ENCODE data around the gene SEMA6D.

SEMA6D gene

DNA sequence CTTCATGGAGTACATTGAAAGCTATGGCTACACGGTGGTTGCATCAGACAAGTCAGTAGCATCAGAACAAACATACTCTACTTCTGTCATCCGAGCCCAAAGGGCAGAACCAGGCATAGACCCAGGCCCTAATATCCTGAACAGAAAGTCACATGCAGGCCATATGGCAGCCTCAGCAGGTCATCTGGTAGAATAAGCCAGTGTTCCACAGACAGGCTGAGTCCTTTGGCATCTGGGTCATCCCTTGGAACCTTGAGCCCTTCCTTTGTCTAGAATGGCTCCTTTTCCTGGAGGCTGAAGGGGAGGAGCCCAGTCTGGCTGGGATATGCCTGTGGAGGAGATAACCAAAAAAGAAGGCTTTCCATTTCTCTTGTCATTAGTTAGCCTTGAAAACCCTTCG, 29.2 kb downstream of the SEMA6D start:
- DNase-seq: no peak

DNA sequence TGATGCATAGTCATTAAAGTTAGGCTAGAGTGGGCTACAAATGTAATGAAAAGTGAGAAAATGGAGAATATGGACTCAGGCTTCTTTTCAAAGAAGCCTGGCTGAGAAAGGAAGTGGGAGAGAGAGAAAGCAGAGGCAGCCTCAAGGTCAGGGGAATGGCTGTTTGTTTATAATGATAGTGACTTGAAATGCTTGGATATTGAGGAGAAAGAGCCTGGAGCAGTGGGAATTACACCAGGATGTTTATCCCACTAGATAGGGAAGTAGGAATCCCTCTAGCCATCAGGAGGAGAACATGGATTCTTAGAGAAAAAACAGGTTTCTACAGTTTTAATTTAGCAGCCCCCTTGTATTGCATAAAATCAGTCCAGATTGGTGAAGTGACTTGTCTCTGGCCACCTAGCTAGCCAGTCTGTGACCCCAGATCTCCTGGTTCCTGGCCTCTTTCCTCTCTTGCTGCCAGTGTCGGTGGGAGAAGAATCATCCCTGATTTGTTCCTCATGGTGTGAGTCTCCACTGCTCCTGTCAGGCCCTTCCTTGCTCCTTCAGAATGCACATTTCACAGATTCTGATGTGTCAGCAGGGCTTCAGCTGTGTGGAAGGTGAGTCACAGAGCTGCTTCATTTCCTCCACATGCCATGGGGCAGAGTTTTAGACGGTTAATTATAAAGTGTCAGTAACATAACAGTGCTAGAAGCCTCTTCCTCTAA, 32.9 kb downstream of the SEMA6D start:
- no peak for DNase-seq

DNA sequence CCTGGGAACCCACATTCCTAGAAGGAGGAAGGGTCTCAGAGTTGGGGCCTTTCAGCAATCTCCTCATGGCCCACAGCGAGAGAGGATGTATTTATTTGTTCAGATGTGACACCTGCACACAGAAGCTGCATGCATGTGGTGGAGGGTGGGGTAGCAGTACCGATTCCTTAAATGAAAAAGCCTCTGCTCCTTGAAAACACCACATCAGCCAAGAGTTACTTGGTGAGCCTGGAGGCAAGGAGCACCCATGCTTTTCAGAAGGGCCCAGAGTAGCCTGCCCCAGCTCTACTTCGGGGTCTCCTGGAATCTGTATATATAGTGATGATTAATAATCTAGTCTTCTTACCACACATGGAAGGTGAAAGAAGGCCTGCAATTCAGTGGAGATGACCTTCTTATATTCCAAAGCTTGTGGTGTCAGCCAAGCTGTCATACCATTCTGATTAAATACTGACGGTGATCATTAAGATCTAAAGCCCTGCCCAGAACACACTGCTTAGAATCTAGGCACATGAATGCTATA, 33.5 kb downstream of the SEMA6D start:
- DNase-seq: no peak

DNA sequence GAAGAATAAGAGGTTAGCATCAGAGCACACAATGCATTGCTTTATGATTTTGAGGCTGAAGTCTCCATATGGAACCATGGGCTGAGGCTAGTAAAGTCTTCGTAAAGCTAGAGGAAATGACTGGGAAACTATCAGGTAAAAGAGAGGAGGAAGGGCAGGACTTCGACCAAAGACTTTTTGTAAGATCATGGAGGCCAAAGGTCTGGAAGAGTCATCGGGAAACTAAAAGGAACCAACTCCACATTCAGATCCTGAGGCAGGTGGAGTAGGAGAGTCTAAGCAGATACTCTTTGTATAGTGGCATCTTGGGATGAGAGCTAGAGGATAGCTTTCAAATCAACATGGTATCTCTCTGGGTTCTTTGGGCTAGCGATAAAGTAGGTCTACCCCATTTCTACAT, 36.3 kb downstream of the SEMA6D start:
- DNase-seq: no peak

DNA sequence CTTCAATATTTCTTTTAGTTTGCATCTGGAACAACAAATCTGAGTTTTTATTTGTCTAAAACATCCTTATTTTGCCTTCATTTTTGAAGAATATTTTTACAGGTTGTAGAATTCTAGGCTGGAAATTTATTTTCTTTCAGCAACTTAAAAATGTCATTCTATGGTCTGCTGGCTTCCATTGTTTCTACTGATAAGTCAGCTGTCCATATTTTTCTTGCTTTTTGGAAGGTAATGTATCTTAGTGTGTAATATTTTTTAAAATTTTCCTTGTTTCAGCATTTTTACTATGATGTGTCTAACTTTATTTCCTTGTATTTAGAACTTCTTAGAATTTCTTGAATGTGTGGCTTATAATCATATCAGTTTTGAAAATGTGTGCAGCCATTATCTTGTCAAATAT, 37.0 kb downstream of the SEMA6D start:
- DNase-seq: no peak

DNA sequence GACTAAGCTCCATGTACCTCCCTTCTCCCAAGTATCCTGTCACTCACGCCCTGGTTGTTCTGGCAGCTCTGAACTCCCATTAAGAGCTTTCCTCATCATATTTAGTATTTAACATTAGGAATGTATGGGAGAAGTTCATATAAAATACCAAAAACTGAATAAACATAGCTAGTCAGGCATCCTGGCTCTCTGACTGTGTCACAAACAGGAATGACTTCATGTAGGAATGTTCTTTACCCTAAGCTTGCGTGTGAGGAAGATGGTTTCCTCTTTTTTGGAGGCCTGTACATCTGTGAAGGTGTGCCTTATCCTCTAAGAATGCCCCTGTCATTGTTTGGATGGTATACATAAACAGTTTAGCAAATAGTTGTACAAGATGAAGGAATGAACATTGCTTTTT, 38.6 kb downstream of the SEMA6D start:
- no peak for DNase-seq

DNA sequence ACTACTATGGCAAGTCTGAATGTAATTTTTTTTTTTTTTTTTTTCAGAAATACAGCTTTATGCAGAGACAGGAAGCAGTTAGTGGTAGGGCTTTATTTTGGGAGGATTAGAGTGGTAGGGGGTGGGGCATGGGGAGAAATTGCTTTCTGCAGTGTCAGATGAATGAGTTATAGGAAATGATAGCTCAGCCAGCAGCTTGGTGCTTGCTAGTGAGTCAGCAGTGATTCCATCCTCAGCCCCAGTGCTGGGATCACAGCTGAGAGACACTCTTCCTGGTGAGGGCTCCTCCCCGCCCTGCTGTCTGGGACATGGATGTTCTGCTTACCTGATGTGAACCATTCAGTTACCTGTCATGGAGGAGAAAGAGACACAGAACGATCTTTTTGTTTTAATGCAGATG, 39.6 kb downstream of the SEMA6D start:
- DNase-seq: no peak

DNA sequence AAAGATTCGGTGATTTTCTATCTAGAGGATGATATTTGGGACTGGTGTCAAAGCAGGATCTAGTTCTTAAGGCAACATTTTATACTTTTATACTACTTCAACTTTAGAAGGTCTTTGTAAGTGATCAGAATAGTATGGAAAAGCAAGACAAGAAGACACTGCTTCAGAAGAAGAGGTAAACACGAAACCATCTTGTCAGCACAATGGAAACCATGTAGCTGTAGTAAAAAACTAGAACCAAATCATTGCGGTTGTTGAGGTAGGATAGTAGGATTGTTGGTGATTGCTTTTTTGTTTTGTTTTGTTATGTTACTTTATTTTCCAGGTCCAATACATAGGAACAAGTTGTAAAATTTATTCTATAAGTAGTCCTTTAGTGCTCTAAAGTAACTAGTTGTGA, 40.0 kb downstream of the SEMA6D start:
- no peak for DNase-seq

DNA sequence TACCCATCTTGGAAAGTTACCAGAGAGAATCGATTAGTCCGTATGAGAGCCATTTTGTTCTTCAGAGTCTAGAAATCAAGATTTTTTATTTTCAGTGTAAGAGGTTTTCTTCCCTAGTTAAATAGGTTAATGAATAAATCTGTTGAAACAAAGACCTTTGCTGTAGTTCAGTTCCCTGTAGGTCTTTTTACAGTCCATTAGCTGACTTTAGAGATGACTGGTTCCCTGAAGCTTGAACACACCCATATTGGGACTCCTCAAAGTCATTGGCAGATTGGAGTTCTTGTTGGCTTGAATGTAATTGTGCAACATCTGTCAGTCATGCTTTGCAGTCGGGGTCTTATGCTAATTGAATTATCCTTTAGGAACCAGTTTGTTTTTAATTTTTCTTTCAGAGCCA, 45.3 kb downstream of the SEMA6D start:
- no peak for DNase-seq

DNA sequence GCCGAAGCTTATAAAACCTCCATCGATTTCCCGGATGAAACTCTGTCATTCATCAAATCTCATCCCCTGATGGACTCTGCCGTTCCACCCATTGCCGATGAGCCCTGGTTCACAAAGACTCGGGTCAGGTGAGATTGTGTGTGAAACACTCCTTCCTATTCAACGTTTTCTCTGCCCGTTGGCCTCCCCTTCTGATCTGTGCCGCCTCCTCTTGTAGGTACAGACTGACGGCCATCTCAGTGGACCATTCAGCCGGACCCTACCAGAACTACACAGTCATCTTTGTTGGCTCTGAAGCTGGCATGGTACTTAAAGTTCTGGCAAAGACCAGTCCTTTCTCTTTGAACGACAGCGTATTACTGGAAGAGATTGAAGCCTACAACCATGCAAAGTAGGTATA, 47.4 kb downstream of the SEMA6D start:
- no peak for DNase-seq

DNA sequence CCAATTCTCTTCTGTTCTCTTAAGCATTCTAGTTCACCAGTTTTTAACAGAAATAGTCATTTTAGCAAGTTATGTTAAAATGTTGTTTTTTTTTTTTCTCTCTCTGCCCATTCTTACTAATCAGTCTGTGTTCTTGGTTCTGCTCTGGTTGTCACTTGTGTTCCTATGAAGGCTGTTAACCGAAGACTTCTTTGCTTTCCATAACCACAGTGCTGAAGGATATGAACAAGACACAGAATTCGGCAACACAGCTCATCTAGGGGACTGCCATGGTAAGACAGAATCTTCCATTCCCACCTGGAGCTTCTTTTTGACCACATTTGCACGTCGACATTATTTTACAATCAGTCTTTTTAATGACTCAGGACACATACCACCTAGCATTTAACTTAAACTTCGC, 49.1 kb downstream of the SEMA6D start:
- no peak for DNase-seq

DNA sequence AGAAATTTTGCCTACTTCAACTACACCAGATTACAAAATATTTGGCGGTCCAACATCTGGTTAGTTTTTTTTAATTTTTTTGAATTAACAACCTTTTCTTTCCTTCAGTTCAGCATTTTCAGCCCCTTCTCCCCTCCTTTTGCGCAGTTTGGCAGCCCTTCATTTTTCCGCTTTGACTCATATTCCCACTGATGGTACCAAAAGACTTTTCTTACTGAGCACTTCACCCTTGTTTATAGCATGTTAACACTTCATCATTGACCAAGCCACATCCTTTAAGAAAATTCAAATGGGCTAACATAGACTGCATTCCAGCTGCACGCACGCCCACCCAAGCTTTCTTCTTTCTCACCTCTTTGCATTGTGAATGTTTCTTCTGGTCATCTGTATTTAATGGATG, 49.7 kb downstream of the SEMA6D start:
- DNase-seq: no peak

DNA sequence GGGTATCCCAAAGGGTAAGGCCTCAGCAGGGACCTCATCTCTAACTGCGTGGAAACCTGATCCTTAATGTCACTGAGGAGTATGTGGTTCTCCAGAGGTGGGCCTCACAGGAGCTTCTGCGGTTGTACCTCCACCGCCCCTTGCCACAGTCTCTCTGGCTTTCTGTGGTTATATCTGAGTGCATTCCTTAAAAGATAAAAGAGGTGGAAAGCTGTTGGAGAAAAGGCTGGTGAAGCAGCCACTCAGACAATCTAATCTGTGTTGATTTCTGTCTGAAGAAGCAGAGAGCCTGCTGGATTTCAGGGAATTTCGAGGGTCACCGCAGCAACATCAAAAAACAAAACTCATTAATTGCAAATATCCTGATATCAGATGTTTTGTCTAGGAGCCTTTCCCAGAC, 51.4 kb downstream of the SEMA6D start:
- no peak for DNase-seq

DNA sequence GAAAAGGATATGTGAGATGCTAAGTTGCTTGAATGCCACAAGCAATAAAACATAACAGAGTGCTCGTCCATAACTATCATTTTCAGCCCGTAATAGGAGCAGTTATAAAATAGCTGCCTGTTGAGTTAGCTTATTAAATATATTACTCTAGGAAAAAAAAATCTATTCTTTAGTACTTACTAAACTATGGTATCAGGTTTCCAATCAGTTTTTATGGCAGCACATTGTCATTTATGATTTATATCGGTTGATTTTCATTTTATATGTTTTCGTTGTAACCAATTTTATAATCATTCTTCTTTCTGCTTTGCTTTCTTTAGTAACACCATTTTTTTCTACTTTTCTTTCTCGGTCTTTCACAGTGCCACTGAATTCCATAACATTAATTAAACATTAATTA, 51.9 kb downstream of the SEMA6D start:
- DNase-seq: no peak

DNA sequence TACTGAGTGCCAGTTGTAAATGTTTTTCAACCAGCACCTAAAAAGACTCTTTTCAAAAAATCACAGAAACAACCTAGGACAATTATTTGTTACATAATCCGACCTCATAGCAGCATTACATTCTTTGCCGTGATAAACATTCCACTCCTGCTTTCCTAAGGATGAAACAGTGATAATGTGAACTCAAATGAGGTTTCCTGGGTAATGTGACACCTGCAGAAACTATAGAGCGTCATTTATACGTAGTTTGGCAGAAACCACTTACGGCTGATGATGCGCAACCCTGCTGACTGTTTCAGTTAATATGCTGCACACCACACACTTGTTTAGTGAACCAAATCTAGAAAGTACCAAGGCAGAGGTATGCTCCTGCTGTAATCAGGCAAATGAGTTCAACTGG, 55.8 kb downstream of the SEMA6D start:
- no peak for DNase-seq

DNA sequence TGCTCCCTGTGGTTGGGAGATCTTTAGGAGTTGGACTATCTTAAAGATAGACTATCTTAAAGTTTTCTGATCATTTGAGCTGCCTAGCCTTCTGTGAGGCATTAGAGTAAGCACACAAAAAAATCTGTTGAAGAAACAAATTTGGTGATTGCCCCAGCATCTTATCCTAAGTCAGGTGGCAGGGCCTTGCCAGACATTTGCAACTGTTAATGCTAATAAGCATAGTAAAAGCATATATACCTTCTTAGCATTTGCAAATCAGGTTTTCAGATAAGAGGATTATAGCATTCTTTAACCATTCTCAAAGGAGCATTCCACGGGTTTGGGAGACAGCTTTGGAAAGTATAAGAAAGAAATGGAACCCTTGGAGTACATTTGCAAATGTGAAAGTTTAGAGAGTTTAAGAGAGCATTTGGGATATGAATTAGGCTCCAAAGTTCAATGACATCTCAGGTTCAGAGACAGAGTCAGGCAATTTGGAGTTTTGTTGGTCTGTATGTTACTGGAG, 61.0 kb downstream of the SEMA6D start:
- DNase-seq: no peak

DNA sequence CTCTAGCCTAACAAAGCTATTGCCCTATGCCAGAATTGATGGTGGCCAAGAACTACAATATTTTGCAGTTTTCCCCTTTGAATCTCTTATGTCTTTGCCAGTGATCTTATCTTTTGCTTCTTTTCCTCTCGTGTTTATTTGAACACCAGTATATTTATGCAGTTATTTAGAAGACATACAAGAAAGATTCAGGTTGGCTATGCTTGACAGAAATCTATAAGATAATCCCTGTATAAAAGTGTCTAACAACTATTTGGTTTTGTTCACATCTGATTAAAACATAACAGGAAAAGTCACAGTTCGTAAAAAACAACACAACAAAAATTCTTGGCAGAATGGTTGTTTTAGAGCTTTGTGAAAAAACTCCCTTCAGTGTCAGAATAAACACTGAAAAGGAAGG, 63.7 kb downstream of the SEMA6D start:
- DNase-seq: no peak

DNA sequence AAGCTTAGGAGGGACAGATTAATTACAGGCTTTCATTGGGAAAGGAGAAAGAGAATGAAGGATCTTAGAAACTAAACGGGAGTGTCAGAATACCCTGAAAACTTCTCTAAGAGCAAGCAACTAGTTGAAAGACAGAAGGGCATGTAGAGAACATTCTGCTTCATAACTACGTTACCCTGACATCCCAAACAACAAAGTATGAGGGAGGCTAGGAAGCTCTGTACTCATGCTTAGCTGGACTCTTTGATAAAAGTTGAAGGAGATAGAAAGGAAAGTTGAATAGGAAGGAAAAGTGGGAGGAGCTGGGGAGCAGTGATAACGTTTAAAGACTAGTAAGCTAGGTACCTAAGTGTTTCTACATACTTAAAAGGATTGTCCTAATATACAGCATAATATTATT, 64.2 kb downstream of the SEMA6D start:
- DNase-seq: no peak

DNA sequence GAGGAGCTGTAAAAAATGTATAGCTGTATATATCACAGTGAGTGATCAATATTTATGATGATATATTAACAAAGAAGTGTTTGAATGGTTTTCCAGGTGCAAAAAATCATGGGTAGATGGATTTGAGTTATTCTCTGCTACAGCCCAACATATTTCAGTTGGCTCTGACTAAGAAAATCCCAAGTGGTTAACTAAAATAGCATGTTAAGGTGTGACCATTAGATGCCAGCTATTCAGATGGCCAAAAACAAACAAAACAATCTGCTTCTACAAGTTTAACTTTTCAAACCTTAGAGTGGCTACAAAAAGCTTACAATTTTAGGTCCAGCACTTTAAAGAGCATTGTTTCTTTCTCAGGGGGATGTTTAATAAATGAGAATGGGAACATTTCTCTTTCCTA, 67.5 kb downstream of the SEMA6D start:
- DNase-seq: no peak

DNA sequence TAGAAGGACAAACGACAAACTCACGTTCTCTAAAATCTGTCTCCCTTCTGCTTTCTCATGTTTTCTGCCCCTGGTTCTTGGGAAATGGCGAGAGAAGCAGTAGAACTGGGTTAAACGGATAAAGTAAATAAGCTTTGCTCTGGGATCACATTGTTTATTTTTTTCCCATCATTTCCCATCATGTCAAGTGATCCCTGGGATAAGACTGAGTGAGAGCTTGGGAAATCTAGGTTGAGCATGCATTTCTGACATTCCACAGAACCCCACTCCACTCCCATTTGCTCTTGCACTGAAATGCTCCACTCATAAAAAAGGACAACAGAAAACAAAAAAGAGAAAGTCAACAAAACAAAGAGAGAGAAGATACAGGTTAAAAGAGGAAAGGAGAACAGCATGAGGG, 69.1 kb downstream of the SEMA6D start:
- DNase-seq: no peak

DNA sequence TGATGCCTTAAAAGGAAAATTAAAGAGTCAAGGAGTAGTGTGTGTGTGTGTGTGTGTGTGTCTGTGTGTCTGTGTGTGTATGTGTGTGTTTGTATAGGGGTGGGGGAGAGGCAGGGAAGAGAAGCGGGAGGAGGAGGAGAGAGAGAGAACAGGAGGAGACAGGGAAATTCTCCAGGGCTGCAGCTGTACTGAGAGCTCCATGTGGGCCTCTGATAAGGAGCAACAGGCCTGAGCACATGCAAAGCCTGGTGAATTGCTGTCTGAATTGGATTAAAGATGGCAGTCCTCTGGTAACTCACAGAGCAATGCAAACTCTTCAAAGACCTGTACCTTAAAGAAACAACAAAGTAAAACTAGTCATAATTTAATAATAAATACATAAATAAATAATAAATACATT, 70.6 kb downstream of the SEMA6D start:
- no peak for DNase-seq

DNA sequence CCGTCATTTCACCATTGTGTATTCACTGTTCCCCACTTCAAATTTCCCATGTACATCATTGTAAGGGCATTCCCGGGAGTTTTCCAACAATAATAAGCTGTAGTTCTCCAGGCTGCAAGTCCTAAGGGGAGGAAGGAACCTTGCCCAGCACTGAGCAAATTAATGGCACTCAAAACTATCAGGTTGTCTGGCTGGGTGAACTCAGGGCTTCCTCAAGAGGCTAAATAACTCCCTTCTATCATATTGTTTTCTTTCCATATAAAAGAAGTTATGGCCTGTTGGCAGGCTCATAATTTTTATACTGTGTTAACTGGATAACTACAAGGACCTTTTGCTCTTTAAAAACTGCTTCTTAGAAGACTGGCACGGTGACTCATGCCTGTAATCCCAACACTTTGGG, 71.4 kb downstream of the SEMA6D start:
- no peak for DNase-seq

DNA sequence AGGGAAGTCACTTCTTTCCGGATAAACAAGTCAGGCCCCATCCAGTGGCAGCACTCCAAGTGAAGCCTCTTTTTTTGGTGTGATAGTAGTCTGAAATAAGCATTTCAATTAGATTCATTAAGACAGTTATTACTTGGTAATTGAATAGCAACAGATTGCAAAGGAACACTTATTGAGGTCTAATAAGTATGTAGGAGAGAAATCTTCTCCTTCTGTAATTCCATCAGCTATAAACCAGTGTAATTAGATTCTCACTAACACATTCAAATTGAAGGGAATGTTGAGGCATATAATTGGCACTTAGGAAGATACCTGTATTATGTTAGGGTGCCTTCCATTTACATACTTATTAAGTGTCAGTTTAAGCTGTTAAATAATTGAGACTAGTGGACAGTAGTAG, 73.9 kb downstream of the SEMA6D start:
- no peak for DNase-seq

DNA sequence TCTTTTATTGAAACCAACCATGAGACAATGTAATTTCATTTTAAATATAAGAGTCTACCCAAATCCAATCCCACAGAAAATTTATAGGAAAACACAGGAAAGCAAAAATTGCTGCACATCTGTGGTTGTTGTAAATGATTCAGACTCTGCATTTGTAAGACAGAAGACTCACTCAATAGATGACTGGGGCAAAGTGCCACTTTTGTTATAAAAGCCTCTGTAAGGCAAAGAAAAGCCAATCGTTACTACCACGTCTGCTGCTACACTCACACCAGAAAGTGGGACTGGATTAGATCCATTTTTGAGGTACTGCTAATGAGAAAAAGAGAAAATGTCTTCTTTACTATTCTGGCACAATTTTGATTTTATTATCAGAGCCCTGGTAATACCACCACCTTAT, 74.9 kb downstream of the SEMA6D start:
- no peak for DNase-seq

DNA sequence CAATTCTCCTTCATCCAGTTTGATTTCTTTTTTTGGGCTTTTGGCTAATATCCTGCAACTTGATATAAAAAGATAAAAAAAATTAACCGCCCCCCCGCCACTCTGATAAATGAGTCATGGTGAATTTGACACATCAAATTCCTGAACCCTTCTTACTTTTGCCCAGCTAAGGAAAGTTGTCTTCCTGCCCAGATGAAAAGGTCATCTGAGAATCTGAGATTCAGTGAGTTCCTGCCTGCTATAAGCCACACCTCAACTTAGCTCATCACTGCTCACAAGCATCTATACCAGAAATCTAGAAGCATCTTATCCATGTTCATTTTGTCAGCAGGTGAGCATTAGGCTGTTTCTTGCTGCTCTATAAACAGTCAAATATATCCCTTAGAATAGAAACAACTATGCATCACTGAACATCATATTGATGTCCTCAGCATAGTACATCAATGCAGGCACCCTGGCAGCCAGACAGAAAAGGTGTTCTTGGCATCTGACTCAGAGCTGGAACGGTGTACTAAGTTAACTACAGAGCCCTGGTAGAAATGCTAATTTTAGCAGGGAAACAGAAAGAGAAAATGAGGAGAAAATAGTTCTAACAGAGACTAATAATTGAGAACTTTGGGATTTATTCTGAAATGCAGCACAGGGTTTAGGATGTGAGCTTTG, 77.1 kb downstream of the SEMA6D start:
- no peak for DNase-seq
